Natural killer cell (primary cell): ENCODE results near the gene MTHFR. TPM values are rescaled to one million over a fixed set of nuclear protein-coding genes. Genes with fewer than 3 reads are reported as not detected.

Source experiments
- ATAC-seq, 3 donors: fragments of 150-1000 bp in 2 of 3; fragments of 200-7000 bp in 1 of 3; cut with Tn5 transposase; 1 replicate in 1 of 3; 2 replicates in 2 of 3; pipeline ENCODE4 v1.10.0; 2021; ENCODE audit warnings: mild to moderate bottlenecking in 2 of 3, moderate library complexity in 2 of 3
- DNase-seq, 2 donors: peaks; one replicate each; pipeline versions ENCODE4 v3.0.0 to v3.0.0-alpha.2; 2013 to 2021; ENCODE audit warnings: mixed read lengths in 1 of 2
- H3K27ac ChIP-seq: one replicate; pipeline ENCODE4 v1.5.1; 2013; ENCODE audit warnings: mild to moderate bottlenecking, low read length
- H3K27me3 ChIP-seq: one replicate; pipeline ENCODE4 v1.6.1; 2013; ENCODE audit warnings: low read length; ENCODE audit not compliant: control insufficient read depth, insufficient read depth
- H3K36me3 ChIP-seq: one replicate; pipeline ENCODE4 v1.6.1; 2013; ENCODE audit warnings: low read length; ENCODE audit not compliant: control insufficient read depth, insufficient read depth
- H3K4me1 ChIP-seq: one replicate; pipeline ENCODE4 v1.6.1; 2013; ENCODE audit warnings: low read length; ENCODE audit not compliant: control insufficient read depth, insufficient read depth
- H3K4me3 ChIP-seq: one replicate; pipeline ENCODE4 v1.5.1; 2013; ENCODE audit warnings: low read length
- H3K9me3 ChIP-seq: one replicate; pipeline ENCODE4 v1.6.1; 2013; ENCODE audit warnings: low read length; ENCODE audit not compliant: control insufficient read depth, insufficient read depth
- H3K27ac Mint-ChIP-seq, 2 donors: one replicate each; pipeline ENCODE4 v1.8.0; 2022; ENCODE audit warnings: mild to moderate bottlenecking in 2 of 2, mixed read lengths in 2 of 2, moderate library complexity in 1 of 2
- H3K27me3 Mint-ChIP-seq, 2 donors: one replicate each; pipeline ENCODE4 v1.8.0; 2022; ENCODE audit warnings: low read depth in 2 of 2, mixed read lengths in 2 of 2
- H3K36me3 Mint-ChIP-seq: one replicate; pipeline ENCODE4 v1.8.0; 2022; ENCODE audit warnings: mixed read lengths
- H3K4me1 Mint-ChIP-seq, 2 donors: one replicate each; pipeline ENCODE4 v1.8.0; 2022; ENCODE audit warnings: mixed read lengths in 2 of 2
- H3K4me3 Mint-ChIP-seq: one replicate; pipeline ENCODE4 v1.8.0; 2022; ENCODE audit warnings: mild to moderate bottlenecking, moderate library complexity, mixed read lengths
- H3K9me3 Mint-ChIP-seq, 2 donors: one replicate each; pipeline ENCODE4 v1.8.0; 2022; ENCODE audit warnings: mixed read lengths in 2 of 2
- WGBS: methylation state at CpG from one replicate; pipeline ENCODE4 v1.1.7; 2013; ENCODE audit warnings: missing lambda C conversion rate; ENCODE audit not compliant: insufficient coverage; 5-methylcytosine and 5-hydroxymethylcytosine counted together
- intact Hi-C: fragments of 100-400 bp; cut with micrococcal nuclease; formaldehyde crosslinking; loops from one replicate; pipeline ENCODE4 v1.14.2; 2022
- total RNA-seq, 4 donors: library from RNA; stranded (reverse); fragments of 120-200 nt in 1 of 4; gene quantifications; one replicate each; pipeline versions ENCODE4 v1.2.3 to v1.2.4, GENCODE V29; 2013 to 2022
- TF ChIP-seq, protein P1 (sequence below): fragments of 200-600 bp; IDR thresholded peaks from one replicate; pipeline ENCODE4 v1.8.0; 2022; ENCODE audit warnings: antibody characterized with exemption

MTHFR gene
- total RNA-seq, 3 donors from 2014 or later (not counting 1 experiment from before 2014, with no cell fraction given): 61.8 to 78.4 (median 69.5) TPM

DNA sequence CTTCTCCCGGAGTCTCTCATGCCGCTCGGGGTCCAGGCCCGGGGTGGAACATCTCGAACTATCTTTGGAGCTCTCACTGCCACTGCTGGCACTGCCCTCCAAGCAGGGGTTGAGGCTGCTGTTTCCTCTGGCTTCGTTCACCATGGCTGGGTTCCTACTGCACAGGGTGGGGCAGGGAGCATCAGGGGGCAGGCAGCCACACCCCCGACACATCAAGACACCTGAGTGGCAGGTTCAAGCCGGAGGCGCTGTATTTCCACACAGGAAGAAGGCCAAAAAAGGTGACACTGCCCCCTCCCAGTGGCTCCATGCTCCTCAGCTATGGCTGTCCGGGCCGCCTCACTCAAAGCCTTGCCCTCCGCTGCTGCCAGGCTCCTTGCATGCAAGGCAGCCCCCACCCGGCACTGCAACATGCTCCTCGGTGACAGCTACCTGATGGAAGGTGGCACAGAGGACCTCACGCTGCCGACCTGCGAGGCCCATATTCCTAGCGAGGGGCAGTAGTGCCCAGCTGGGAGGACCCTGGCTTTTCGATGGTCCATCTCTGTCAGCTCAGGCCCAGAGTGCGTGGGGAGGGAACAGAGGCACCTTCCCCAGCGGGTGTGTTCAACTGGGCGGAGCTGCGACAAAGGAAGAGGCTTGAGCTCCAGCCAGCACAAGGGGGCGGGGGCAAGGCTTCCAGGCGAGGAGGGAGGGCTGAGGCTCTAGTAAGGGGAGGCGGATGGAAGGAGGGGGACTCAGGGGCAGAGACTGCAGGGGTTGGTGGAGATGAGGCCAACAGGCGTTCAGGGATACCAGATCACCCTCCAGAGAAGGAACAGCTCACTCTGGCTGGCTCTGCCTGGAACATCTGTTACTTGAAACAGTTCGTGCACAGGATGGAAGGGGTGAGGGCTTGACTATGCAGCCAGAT is 2.5 kb downstream of the MTHFR start:
- 8% methylated on average over 28 of the region's 28 CpGs for WGBS
- Histone ChIP-seq H3K4me1 (peaks cover 48% of the 10 kb centered on the region), H3K9me3 (no peaks in the 10 kb centered on the region), H3K27ac (peak overlapping the region; percentile 59), H3K36me3 (peaks cover 21% of the 10 kb centered on the region), H3K27me3 (no peaks in the 10 kb centered on the region), H3K4me3 (peak overlapping the region; percentile 53)
- Mint-ChIP-seq H3K27ac (peak overlapping the region; percentile 95 to 97), H3K27me3 (no peaks in the 10 kb centered on the region), H3K4me3 (peak overlapping the region; percentile 99), H3K36me3 (no peaks in the 10 kb centered on the region), H3K9me3 (no peaks in the 10 kb centered on the region), H3K4me1 (peaks cover 65 to 66% of the 10 kb centered on the region in 2 donors)
- DNase-seq (peak; percentile 72 to 85), ATAC-seq (peak; percentile 52 to 70 (median 53))
- TF ChIP-seq, protein P1, sequence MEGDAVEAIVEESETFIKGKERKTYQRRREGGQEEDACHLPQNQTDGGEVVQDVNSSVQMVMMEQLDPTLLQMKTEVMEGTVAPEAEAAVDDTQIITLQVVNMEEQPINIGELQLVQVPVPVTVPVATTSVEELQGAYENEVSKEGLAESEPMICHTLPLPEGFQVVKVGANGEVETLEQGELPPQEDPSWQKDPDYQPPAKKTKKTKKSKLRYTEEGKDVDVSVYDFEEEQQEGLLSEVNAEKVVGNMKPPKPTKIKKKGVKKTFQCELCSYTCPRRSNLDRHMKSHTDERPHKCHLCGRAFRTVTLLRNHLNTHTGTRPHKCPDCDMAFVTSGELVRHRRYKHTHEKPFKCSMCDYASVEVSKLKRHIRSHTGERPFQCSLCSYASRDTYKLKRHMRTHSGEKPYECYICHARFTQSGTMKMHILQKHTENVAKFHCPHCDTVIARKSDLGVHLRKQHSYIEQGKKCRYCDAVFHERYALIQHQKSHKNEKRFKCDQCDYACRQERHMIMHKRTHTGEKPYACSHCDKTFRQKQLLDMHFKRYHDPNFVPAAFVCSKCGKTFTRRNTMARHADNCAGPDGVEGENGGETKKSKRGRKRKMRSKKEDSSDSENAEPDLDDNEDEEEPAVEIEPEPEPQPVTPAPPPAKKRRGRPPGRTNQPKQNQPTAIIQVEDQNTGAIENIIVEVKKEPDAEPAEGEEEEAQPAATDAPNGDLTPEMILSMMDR: no peak
- intact Hi-C loops: loop anchor here (2.0 to 10.0 kb wide), 2 partner anchors 66 to 148 kb away; partner anchors contain the start of genes AGTRAP, FBXO2 and FBXO44

DNA sequence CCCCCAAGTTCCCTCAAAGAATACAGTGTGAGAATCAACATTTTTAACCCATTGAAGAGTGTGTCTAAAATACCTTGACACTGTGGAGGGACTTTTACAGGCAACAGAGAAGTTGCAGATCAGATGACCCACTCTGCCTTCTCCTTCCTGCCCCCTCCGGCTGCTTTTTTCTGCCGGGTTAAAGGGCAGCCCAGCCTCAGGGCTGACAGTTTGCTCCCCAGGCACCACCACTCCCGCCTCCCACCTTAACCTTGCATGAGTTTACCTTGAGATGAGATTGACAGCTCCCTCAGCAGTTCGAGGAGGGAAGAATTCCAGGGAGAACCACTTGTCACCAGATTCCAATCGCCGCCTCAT is 3.2 kb downstream of the MTHFR start:
- H3K27ac ChIP-seq: peak overlapping the region; percentile 59
- H3K4me1 ChIP-seq: peaks cover 48% of the 10 kb centered on the region
- Mint-ChIP-seq H3K27ac (peak overlapping the region; percentile 95 to 97), H3K4me3 (peak overlapping the region; percentile 99), H3K9me3 (no peaks in the 10 kb centered on the region), H3K27me3 (no peaks in the 10 kb centered on the region), H3K36me3 (no peaks in the 10 kb centered on the region), H3K4me1 (peaks cover 58 to 60% of the 10 kb centered on the region in 2 donors)
- 39% methylated on average over 6 of the region's 6 CpGs for WGBS
- peak overlapping the region; percentile 53 for H3K4me3 ChIP-seq
- H3K36me3 ChIP-seq: peaks cover 22% of the 10 kb centered on the region
- TF ChIP-seq, protein P1: no peak
- H3K9me3 ChIP-seq: no peaks in the 10 kb centered on the region
- DNase-seq (peak in 1 of 2 donors; percentile 25), ATAC-seq (no peak)
- intact Hi-C loops: loop anchor here (2.0 to 10.0 kb wide), 2 partner anchors 66 to 148 kb away; partner anchors contain the start of genes AGTRAP, FBXO2 and FBXO44
- no peaks in the 10 kb centered on the region for H3K27me3 ChIP-seq

DNA sequence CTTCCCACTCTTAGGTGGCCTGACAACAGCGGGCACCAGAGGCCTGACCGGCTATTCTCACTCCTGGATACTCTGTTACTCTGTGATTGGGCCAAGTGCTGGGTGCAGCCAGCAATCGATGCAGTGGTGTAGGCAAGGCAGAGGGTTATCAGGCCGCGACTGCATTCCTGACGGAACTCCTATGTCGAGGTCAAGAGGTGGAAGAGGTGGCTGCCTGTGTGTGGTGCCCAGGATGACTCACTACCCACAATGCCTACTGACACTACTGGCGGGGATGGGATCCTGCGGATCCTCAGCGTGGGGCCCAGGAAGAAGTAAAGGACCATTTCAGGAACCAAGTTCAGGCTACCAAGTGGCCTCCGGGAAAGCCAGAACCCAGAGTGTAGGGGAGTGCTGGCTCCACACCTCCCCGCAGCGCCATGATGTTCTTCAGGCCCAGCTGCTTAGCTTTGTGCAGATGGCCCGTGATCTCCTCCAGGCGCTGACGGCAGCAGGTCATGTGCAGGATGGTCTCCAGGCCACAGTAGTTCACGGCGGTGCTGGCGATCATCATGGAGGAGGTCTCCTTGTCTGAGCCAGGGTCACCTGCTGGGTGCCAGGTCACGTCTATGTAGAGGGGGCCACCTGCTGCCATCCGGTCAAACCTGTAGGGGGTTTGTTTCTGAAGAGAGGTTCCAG is 4.9 kb downstream of the MTHFR start:
- DNase-seq (no peak), ATAC-seq (no peak)
- Mint-ChIP-seq H3K27ac (peak overlapping the region in 1 of 2 donors; percentile 95), H3K36me3 (peaks cover under 1% of the 10 kb centered on the region), H3K27me3 (no peaks in the 10 kb centered on the region), H3K9me3 (no peaks in the 10 kb centered on the region), H3K4me1 (peaks cover 42 to 46% of the 10 kb centered on the region in 2 donors), H3K4me3 (no peak overlapping the region)
- H3K27me3 ChIP-seq: no peaks in the 10 kb centered on the region
- H3K9me3 ChIP-seq: no peaks in the 10 kb centered on the region
- peaks cover 33% of the 10 kb centered on the region for H3K36me3 ChIP-seq
- 93% methylated on average over 21 of the region's 21 CpGs for WGBS
- H3K4me3 ChIP-seq: no peak overlapping the region
- H3K27ac ChIP-seq: no peak overlapping the region
- intact Hi-C loops: loop anchor here (10.0 kb wide), 1 partner anchor 146 kb away; the partner anchor contains the start of genes FBXO2 and FBXO44
- peaks cover 38% of the 10 kb centered on the region for H3K4me1 ChIP-seq
- TF ChIP-seq, protein P1: no peak
